Ureter (tissue), 1 donor: Measurements from ENCODE around the gene SAP25. TPM values are rescaled to one million over a fixed set of nuclear protein-coding genes. Genes with fewer than 3 reads are reported as not detected.

Source experiments
- DNase-seq: peaks from one replicate; pipeline ENCODE4 v3.0.0-alpha.2; 2020; ENCODE audit warnings: low spot score
- total RNA-seq: library from RNA; stranded (reverse); gene quantifications from one replicate; pipeline ENCODE4 v1.2.4, GENCODE V29; 2023
- donor health status: DM: yes; HTN: yes; CAD: no.

Gene SAP25
- total RNA-seq: 2.8 TPM

- DNase-seq: no peak
These were observed at the start of gene SAP25 for GRCh38 chr7:100573691-100574361. Gene SAP25 (minus strand): TSS chr7:100573900. CDS start chr7:100573742, 158 bp downstream.

DNA sequence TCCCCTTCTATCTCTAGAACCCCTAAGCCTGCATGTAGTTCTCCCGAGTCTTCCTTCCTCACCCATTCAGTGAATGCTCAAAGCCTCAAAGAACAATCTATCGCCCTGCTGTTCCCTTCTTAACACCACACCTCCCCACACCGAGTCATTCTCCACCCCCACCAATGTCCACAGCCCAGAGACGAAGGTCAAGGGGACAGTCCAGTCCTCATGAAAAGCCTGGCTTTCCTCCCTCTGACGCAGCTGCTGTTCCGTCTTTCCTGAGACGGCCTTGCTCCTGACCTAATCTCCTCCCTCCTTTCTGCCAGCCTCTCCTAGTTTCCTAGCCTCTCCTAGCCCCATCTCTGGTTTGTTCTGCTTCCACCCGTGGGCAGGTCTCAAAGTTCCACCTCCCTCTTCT lies 47.9 kb upstream of the SAP25 start:
- no peak for DNase-seq

GRCh38 chr7:100620804-100621203 lies 47.1 kb upstream of the SAP25 start:
- DNase-seq: no peak

DNA sequence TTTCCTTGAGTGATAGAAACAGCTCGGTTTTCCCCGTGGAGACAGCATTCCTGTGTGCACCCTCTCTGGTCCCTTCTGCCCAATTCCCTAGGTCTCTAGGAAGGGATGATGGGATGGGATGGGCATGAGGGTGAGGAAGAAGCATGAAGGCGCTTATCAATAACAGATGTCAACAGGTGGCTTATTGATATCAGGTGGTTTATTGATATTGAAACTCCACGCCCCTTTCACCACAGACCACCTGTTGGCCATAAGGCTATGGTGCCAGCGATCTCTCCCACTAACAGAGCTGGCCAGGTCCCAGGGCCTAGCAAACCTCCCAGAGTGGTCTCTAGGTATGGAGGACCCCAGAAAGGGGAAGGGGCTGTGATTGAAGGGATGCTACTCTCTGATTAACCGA lies 46.5 kb upstream of the SAP25 start:
- no peak for DNase-seq

DNA sequence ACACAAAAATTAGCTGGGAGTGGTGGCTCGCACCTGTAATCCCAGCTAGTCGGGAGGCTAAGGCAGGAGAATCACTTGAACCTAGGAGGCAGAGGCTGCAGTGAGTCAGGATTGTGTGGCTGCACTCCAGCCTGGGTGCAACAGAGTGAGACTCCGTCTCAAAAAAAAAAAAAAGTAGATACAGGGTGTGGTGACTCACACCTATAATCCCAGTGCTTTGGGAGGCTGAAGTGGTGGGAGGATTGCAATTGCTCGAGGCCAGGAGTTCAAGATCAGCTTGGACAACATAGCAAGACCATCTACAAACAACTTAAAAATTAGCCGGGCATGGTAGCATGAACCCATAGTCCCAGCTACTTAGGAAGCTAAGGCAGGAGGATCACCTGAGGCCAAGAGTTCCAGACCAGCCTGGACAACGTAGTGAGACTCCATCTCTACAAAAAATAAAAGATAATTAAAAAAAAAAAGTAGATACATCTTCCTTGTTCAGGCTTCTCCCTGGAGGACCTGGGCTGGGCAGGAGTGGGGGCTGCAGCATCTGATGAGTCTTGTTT lies 40.7 kb upstream of the SAP25 start:
- no peak for DNase-seq

GRCh38 chr7:100613412-100614175 lies 39.9 kb upstream of the SAP25 start:
- no peak for DNase-seq

DNA sequence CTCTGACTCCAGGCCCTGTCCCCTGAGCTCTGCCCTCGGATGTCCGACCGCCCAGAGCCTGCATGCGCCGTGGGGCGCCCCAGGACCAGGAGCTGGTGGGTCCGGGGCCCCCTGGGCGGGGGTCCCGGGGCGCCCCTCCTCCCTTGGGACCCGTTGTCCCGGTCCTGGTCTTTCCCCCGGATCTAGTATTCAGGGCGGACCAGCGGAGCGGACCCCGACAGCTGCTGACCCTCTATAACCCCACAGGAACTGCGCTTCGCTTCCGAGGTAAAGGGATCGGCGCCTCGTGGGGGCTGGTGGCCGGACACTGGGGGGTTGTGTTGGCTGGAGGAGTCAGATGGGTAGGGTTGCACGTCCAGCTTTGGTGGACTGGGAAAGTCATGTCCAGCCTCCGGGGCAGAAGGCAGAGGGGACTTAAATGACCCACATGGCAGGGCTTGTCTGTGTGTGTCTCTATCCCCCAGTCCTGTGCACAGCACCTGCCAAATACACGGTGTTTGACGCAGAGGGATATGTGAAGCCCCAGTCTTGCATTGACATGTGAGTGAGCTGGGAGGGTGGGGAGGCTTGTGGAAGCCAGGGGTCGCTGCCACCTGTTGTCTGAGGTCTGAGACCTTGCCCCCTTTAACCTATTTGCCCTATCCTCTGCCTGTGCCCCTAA lies 39.2 kb upstream of the SAP25 start:
- DNase-seq: peak; percentile 60

DNA sequence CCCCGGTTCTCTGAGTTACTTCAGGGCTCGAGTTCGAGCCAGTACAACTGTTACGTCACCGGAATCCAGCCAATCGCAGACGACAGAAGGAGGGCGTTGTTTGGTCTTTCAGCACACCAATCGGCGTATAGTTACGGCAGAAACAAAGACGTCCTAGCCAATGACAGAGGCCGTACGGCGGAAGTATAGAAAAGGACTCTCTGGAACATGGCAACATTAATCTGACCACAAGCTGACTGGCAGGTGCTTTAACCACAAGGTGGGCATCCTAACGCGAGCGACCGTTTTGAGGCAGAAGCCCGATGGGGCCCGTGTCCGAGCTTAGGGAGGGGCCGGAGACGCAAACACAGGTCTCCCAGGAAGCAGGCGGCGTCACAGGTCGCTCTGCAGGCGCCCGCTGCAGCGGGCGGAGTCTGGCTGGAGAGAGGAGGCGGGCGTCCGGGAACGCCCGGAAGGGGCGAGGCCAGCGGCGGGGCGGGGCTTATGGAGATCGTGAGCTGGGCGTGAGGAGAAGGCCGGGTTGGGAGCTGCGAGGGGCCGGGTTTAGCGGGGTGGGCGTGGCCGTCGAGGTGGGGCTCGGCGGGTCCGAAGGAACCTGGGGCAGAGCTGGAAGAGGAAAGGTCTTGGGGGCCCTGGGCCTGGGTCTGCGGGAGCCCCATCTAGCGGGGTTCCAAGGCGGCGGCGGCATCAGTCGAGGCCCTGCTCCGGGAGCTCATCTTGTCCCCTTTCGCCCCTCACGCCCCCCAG lies 38.5 kb upstream of the SAP25 start, which contains the start of gene MOSPD3:
MOSPD3 (plus strand) TSS at position 558 of the 747 bp plus-strand sequence. CDS start 252 bp downstream, outside the sequence.
- DNase-seq: peak; percentile 99

DNA sequence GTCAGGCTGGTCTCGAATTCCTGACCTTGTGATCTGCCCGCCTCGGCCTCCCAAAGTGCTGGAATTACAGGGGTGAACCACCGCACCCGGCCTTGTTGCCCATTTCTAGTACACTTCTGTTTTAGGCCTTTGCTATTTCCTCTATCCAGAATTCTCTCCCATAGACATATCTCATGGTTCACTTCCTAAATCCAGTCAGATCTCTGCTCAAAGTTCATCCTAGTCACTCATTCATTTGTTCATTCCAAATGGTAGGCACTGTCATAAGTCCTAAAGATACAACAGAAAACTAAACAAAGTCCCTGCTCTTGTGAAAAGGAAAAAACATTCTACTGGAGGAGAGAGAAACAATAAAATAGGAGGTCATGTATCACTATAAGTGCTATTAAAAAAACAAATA lies 36.3 kb upstream of the SAP25 start:
- no peak for DNase-seq

DNA sequence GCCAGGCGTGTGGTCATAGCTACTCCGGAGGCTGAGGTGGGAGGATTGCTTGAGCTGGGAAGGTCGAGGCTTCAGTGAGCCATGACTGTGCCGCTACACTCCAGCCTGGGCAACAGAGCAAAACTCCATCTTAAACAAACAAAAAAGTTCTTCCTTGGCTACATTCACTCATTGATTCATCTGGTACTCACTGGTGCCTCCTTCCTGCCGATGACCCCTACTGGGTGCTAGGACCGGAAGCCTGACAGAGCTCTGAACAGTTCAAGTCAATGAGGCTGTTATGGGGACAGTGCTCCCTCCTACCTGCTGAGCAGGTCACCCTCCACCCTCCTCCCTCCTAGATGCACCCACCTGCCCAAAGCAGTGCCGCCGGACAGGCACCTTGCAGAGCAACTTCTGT lies 33.4 kb upstream of the SAP25 start:
- no peak for DNase-seq

- DNase-seq: no peak
These were observed 32.6 kb upstream of the SAP25 start for GRCh38 chr7:100606313-100606712.

- DNase-seq: no peak
These were observed 31.5 kb upstream of the SAP25 start for GRCh38 chr7:100604976-100605911.

DNA sequence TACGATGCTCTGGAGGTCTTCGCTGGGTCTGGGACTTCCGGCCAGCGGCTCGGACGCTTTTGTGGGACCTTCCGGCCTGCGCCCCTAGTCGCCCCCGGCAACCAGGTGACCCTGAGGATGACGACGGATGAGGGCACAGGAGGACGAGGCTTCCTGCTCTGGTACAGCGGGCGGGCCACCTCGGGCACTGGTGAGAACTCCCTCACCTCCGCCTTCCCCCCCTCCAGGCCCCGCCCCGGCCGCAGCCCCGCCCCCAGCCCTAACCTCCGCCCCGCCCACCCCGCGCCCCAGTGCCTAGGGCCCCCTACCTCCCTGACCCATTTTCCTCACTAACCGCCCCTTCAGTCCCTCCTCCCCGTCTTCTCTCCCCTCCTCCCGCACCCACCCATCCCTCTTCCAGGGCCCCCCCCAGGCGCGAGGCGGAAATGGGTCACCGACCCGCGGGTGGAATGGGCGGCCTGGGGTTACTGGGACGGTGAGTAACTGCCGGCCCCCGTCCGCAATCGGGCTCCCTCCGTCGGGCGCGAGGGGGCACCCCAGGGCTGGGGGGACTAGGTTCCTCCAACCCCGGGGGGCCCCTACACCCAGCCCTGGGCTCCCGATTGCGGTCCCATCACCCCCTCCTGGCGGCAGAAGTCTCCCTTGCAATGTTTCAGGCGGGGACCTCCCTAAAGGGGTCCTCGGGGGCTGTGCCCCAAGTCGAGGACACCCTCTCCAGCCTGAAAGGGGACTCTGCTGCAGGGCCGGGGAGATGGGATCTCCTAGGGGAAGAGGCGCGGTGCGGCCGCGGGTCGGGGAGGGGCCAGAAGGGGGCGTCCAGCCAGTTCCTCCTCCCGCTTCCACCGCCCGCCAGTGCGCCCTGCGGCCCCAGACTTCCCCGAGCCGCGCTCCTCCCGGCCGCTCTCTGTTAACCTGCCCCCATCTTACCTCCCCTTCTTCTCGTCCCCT lies 30.6 kb upstream of the SAP25 start:
- peak; percentile 77 for DNase-seq

GRCh38 chr7:100603726-100604027 lies 30.0 kb upstream of the SAP25 start:
- DNase-seq: no peak

- peak; percentile 89 for DNase-seq
These were observed 29.4 kb upstream of the SAP25 start for GRCh38 chr7:100602889-100603725.

GRCh38 chr7:100600730-100601038 lies 27.0 kb upstream of the SAP25 start:
- DNase-seq: no peak

- no peak for DNase-seq
These were observed 26.4 kb upstream of the SAP25 start for GRCh38 chr7:100599911-100600729.

GRCh38 chr7:100598425-100598824 lies 24.7 kb upstream of the SAP25 start:
- DNase-seq: no peak
